ENCODE data around the gene HCFC1.
A peak's percentile ranks its signal among the peaks of the same experiment; 100 is the strongest.

HCFC1 gene

GRCh38 chrX:154017766-154018517 lies 46.3 kb upstream of the HCFC1 start:
- Histone ChIP-seq H3K27ac (ENCODE audit: low read depth, low read length) (no peak overlapping the region), H3K79me2 (ENCODE audit: control insufficient read depth, low read length) (peaks cover 37% of the 10 kb centered on the region), H3K36me3 (ENCODE audit: control insufficient read depth, low read length) (peaks cover 44% of the 10 kb centered on the region), H3K4me1 (ENCODE audit: control insufficient read depth, low read length) (peaks cover 19% of the 10 kb centered on the region), H3K9me2 (replicated peaks; ENCODE audit: control insufficient read depth, low read length) (no peaks in the 10 kb centered on the region), H3K4me2 (ENCODE audit: low read length) (peak overlapping the region; percentile 68), H3K9me3 (ENCODE audit: control insufficient read depth, insufficient read depth, low read length) (no peaks in the 10 kb centered on the region), H3F3A (ENCODE audit: control insufficient read depth, insufficient read depth) (no peaks in the 10 kb centered on the region), H4K20me1 (ENCODE audit: control insufficient read depth, insufficient read depth, low read depth, low read length) (no peaks in the 10 kb centered on the region), H3K27me3 (ENCODE audit: control insufficient read depth, low read length) (peaks cover 3% of the 10 kb centered on the region; the same call in 1 of the 2 replicates), H3K4me3 (ENCODE audit: low read length) (peak overlapping the region; percentile 82)
- TF ChIP-seq CTCF (IDR thresholded peaks at IDR 0.05; ENCODE audit: low read depth, low read length, poor library complexity, severe bottlenecking) (no peak), EZH2phosphoT487 (IDR thresholded peaks at IDR 0.05; ENCODE audit: borderline replicate concordance, low read length) (no peak)

- peaks cover 37% of the 10 kb centered on the region for H3K79me2 ChIP-seq (ENCODE audit: control insufficient read depth, low read length)
- H3K27ac ChIP-seq (ENCODE audit: low read depth, low read length), result no peak overlapping the region
- H3K9me3 ChIP-seq (ENCODE audit: control insufficient read depth, insufficient read depth, low read length), result no peaks in the 10 kb centered on the region
- peaks cover 18% of the 10 kb centered on the region for H3K4me1 ChIP-seq (ENCODE audit: control insufficient read depth, low read length)
- H3F3A ChIP-seq (ENCODE audit: control insufficient read depth, insufficient read depth), result no peaks in the 10 kb centered on the region
- H3K4me3 ChIP-seq (ENCODE audit: low read length), result no peak overlapping the region
- no peak overlapping the region for H3K4me2 ChIP-seq (ENCODE audit: low read length)
- no peaks in the 10 kb centered on the region for H3K9me2 ChIP-seq (replicated peaks; ENCODE audit: control insufficient read depth, low read length)
- TF ChIP-seq CTCF (IDR thresholded peaks at IDR 0.05; ENCODE audit: low read depth, low read length, poor library complexity, severe bottlenecking) (no peak), EZH2phosphoT487 (IDR thresholded peaks at IDR 0.05; ENCODE audit: borderline replicate concordance, low read length) (no peak)
- H4K20me1 ChIP-seq (ENCODE audit: control insufficient read depth, insufficient read depth, low read depth, low read length), result no peaks in the 10 kb centered on the region
- H3K27me3 ChIP-seq (ENCODE audit: control insufficient read depth, low read length), result peaks cover 3% of the 10 kb centered on the region; the same call in 1 of the 2 replicates
- H3K36me3 ChIP-seq (ENCODE audit: control insufficient read depth, low read length), result peaks cover 58% of the 10 kb centered on the region
Observed at GRCh38 chrX:154016366-154017076, 44.9 kb upstream of the HCFC1 start.

GRCh38 chrX:154015581-154016264 lies 44.1 kb upstream of the HCFC1 start:
- H3K27ac ChIP-seq (ENCODE audit: low read depth, low read length), result no peak overlapping the region
- peaks cover 10% of the 10 kb centered on the region for H3K4me1 ChIP-seq (ENCODE audit: control insufficient read depth, low read length)
- no peak overlapping the region for H3K4me2 ChIP-seq (ENCODE audit: low read length)
- no peak overlapping the region for H3K4me3 ChIP-seq (ENCODE audit: low read length)
- H3K79me2 ChIP-seq (ENCODE audit: control insufficient read depth, low read length), result peaks cover 31% of the 10 kb centered on the region
- no peaks in the 10 kb centered on the region for H3F3A ChIP-seq (ENCODE audit: control insufficient read depth, insufficient read depth)
- no peak for TF ChIP-seq CTCF (IDR thresholded peaks at IDR 0.05; ENCODE audit: low read depth, low read length, poor library complexity, severe bottlenecking)
- no peak for TF ChIP-seq EZH2phosphoT487 (IDR thresholded peaks at IDR 0.05; ENCODE audit: borderline replicate concordance, low read length)
- no peaks in the 10 kb centered on the region for H4K20me1 ChIP-seq (ENCODE audit: control insufficient read depth, insufficient read depth, low read depth, low read length)
- no peaks in the 10 kb centered on the region for H3K9me2 ChIP-seq (replicated peaks; ENCODE audit: control insufficient read depth, low read length)
- no peaks in the 10 kb centered on the region for H3K27me3 ChIP-seq (ENCODE audit: control insufficient read depth, low read length)
- no peaks in the 10 kb centered on the region for H3K9me3 ChIP-seq (ENCODE audit: control insufficient read depth, insufficient read depth, low read length)
- H3K36me3 ChIP-seq (ENCODE audit: control insufficient read depth, low read length), result peaks cover 60% of the 10 kb centered on the region
